Measurements from ENCODE around the gene DNAJB9.

DNAJB9 gene
- 75.3 to 197 (median 132) reads per million in 3 donors for total RNA-seq

DNA sequence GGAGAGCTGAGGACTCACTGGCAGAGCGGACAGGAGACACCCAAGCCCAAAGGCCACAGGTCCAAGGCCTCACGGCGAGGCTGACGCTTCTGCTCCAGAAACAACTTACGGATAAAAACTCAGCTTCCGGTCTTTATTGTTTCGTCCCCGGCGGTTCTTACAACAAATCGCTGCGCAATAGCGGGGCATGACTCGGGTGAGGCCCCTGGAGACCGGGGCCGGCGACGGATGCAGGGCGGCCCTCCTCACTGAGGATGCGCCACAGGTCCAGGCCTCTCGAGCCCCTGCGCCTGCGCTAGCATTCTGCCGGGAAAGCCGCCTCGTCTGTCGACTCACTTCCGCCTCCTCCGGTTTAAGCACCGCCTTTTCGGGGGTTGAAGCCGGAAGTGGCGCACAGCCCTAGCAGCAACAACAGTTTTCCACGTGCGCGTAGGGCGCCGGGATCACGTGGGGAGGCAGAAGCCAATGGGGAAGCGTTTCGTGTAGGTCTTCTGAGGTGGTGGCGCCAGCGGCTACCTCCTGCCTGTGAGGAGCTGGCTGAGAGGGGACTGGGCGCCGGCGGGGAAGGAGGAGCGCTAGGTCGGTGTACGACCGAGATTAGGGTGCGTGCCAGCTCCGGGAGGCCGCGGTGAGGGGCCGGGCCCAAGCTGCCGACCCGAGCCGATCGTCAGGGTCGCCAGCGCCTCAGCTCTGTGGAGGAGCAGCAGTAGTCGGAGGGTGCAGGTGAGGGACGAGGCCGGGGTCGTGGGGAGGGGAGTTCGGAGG is at the start of gene DNAJB9, which contains the start of gene THAP5:
Gene DNAJB9, plus strand, starts transcription at position 494 of the 765 bp plus-strand sequence. CDS start 1,853 bp downstream, outside the sequence.
Gene THAP5, minus strand, starts transcription at position 326 of the 765 bp plus-strand sequence. Its CDS starts 137 bp downstream, at position 189.
- Histone ChIP-seq H3K27me3 (replicated peaks; ENCODE audit: control insufficient read depth, insufficient read depth, low read length, poor library complexity, severe bottlenecking) (no peaks in the 10 kb centered on the region), H3K4me1 (ENCODE audit: control insufficient read depth, insufficient read depth, low read length, poor library complexity, severe bottlenecking) (peaks cover 15% of the 10 kb centered on the region), H3K27ac (ENCODE audit: insufficient read depth, low read length, poor library complexity, severe bottlenecking) (peak within 1 kb of the TSS; percentile 99), H3K36me3 (ENCODE audit: control insufficient read depth, insufficient read depth, low read length) (peaks cover 21% of the 10 kb centered on the region), H3K9me3 (ENCODE audit: control insufficient read depth, low read length) (no peaks in the 10 kb centered on the region), H3K4me3 (ENCODE audit: insufficient read depth, low read depth, low read length, poor library complexity, severe bottlenecking) (peak within 1 kb of the TSS; percentile 75)
- peak; percentile 99 to 100 (median 100) for DNase-seq

GRCh38 chr7:108522780-108523179 is 46.9 kb upstream of the DNAJB9 start:
- Histone ChIP-seq H3K4me3 (ENCODE audit: insufficient read depth, low read depth, low read length, poor library complexity, severe bottlenecking) (no peak overlapping the region), H3K27ac (ENCODE audit: insufficient read depth, low read length, poor library complexity, severe bottlenecking) (no peak overlapping the region), H3K27me3 (replicated peaks; ENCODE audit: control insufficient read depth, insufficient read depth, low read length, poor library complexity, severe bottlenecking) (no peaks in the 10 kb centered on the region)

DNA sequence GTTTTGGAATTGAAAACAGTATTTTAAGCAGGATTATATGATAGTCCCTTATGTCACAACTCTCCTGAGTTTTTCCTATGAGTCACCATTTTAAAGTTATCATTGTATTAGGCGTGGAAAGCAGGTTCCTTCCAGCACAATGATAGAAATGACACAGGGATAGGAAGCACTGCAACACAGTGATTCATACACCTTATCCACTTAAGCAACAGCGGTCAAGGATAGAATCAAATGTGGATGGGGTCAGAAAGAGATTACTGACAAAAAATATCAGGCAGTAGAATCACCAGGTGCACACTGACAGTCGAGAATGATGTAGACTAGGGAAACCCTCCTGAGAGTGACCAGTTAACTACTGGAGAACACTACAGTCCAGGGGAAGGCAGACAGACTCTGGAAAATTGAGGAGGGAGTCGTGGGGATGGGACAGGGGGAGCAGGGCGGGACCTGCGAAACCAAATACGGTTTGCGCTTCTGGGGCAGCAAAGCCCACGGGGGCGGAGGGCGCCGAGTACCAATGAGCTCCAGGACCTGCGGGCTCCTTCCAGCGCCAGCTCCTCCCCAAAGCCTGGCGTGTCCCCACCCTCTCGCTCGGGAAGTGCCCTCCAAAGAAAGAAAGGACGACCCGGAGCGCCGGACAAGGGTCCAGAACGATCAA is 44.2 kb upstream of the DNAJB9 start:
- peak overlapping the region; percentile 94 for H3K27ac ChIP-seq (ENCODE audit: insufficient read depth, low read length, poor library complexity, severe bottlenecking)

More at GRCh38 chr7:108522780-108523179, 46.9 kb upstream of the DNAJB9 start:
- peaks cover 15% of the 10 kb centered on the region for H3K36me3 ChIP-seq (ENCODE audit: control insufficient read depth, insufficient read depth, low read length)
- peaks cover 6% of the 10 kb centered on the region for H3K4me1 ChIP-seq (ENCODE audit: control insufficient read depth, insufficient read depth, low read length, poor library complexity, severe bottlenecking)
- no peak for DNase-seq
- H3K9me3 ChIP-seq (ENCODE audit: control insufficient read depth, low read length), result no peaks in the 10 kb centered on the region

GRCh38 chr7:108525985-108526767 is 43.5 kb upstream of the DNAJB9 start, which contains the start of gene PNPLA8:
Gene PNPLA8 (minus strand): TSS chr7:108526135. CDS start chr7:108515491, 10,644 bp downstream.
- Histone ChIP-seq H3K27ac (ENCODE audit: insufficient read depth, low read length, poor library complexity, severe bottlenecking) (peak within 1 kb of the TSS; percentile 97), H3K4me3 (ENCODE audit: insufficient read depth, low read depth, low read length, poor library complexity, severe bottlenecking) (peak within 1 kb of the TSS; percentile 86), H3K4me1 (ENCODE audit: control insufficient read depth, insufficient read depth, low read length, poor library complexity, severe bottlenecking) (peaks cover 6% of the 10 kb centered on the region), H3K9me3 (ENCODE audit: control insufficient read depth, low read length) (no peaks in the 10 kb centered on the region), H3K27me3 (replicated peaks; ENCODE audit: control insufficient read depth, insufficient read depth, low read length, poor library complexity, severe bottlenecking) (no peaks in the 10 kb centered on the region), H3K36me3 (ENCODE audit: control insufficient read depth, insufficient read depth, low read length) (no peaks in the 10 kb centered on the region)
- DNase-seq, result peak; percentile 99 to 100 (median 100)

More for the DNA sequence above, 44.2 kb upstream of the DNAJB9 start:
- no peak for DNase-seq
- peak overlapping the region; percentile 86 for H3K4me3 ChIP-seq (ENCODE audit: insufficient read depth, low read depth, low read length, poor library complexity, severe bottlenecking)
- H3K4me1 ChIP-seq (ENCODE audit: control insufficient read depth, insufficient read depth, low read length, poor library complexity, severe bottlenecking), result peaks cover 6% of the 10 kb centered on the region
- H3K27me3 ChIP-seq (replicated peaks; ENCODE audit: control insufficient read depth, insufficient read depth, low read length, poor library complexity, severe bottlenecking), result no peaks in the 10 kb centered on the region
- no peaks in the 10 kb centered on the region for H3K36me3 ChIP-seq (ENCODE audit: control insufficient read depth, insufficient read depth, low read length)
- no peaks in the 10 kb centered on the region for H3K9me3 ChIP-seq (ENCODE audit: control insufficient read depth, low read length)

GRCh38 chr7:108526768-108527017 is 43.0 kb upstream of the DNAJB9 start:
- H3K4me1 ChIP-seq (ENCODE audit: control insufficient read depth, insufficient read depth, low read length, poor library complexity, severe bottlenecking), result peaks cover 6% of the 10 kb centered on the region

GRCh38 chr7:108528183-108528712 is 41.4 kb upstream of the DNAJB9 start:
- no peak for DNase-seq
- no peaks in the 10 kb centered on the region for H3K27me3 ChIP-seq (replicated peaks; ENCODE audit: control insufficient read depth, insufficient read depth, low read length, poor library complexity, severe bottlenecking)
- no peaks in the 10 kb centered on the region for H3K9me3 ChIP-seq (ENCODE audit: control insufficient read depth, low read length)
- H3K4me1 ChIP-seq (ENCODE audit: control insufficient read depth, insufficient read depth, low read length, poor library complexity, severe bottlenecking), result peaks cover 6% of the 10 kb centered on the region
- no peaks in the 10 kb centered on the region for H3K36me3 ChIP-seq (ENCODE audit: control insufficient read depth, insufficient read depth, low read length)
- H3K4me3 ChIP-seq (ENCODE audit: insufficient read depth, low read depth, low read length, poor library complexity, severe bottlenecking), result no peak overlapping the region
- H3K27ac ChIP-seq (ENCODE audit: insufficient read depth, low read length, poor library complexity, severe bottlenecking), result no peak overlapping the region

More at GRCh38 chr7:108526768-108527017, 43.0 kb upstream of the DNAJB9 start:
- H3K27ac ChIP-seq (ENCODE audit: insufficient read depth, low read length, poor library complexity, severe bottlenecking), result peak overlapping the region; percentile 97
- H3K27me3 ChIP-seq (replicated peaks; ENCODE audit: control insufficient read depth, insufficient read depth, low read length, poor library complexity, severe bottlenecking), result no peaks in the 10 kb centered on the region
- DNase-seq, result no peak
- no peaks in the 10 kb centered on the region for H3K9me3 ChIP-seq (ENCODE audit: control insufficient read depth, low read length)
- H3K4me3 ChIP-seq (ENCODE audit: insufficient read depth, low read depth, low read length, poor library complexity, severe bottlenecking), result peak overlapping the region; percentile 71
- no peaks in the 10 kb centered on the region for H3K36me3 ChIP-seq (ENCODE audit: control insufficient read depth, insufficient read depth, low read length)

- DNase-seq, result no peak
- H3K27ac ChIP-seq (ENCODE audit: insufficient read depth, low read length, poor library complexity, severe bottlenecking), result no peak overlapping the region
- H3K27me3 ChIP-seq (replicated peaks; ENCODE audit: control insufficient read depth, insufficient read depth, low read length, poor library complexity, severe bottlenecking), result no peaks in the 10 kb centered on the region
- no peaks in the 10 kb centered on the region for H3K9me3 ChIP-seq (ENCODE audit: control insufficient read depth, low read length)
- H3K4me1 ChIP-seq (ENCODE audit: control insufficient read depth, insufficient read depth, low read length, poor library complexity, severe bottlenecking), result peaks cover 6% of the 10 kb centered on the region
- H3K36me3 ChIP-seq (ENCODE audit: control insufficient read depth, insufficient read depth, low read length), result no peaks in the 10 kb centered on the region
- no peak overlapping the region for H3K4me3 ChIP-seq (ENCODE audit: insufficient read depth, low read depth, low read length, poor library complexity, severe bottlenecking)
Observed at GRCh38 chr7:108529341-108529740, 40.3 kb upstream of the DNAJB9 start.

- Histone ChIP-seq H3K9me3 (ENCODE audit: control insufficient read depth, low read length) (no peaks in the 10 kb centered on the region), H3K27me3 (replicated peaks; ENCODE audit: control insufficient read depth, insufficient read depth, low read length, poor library complexity, severe bottlenecking) (no peaks in the 10 kb centered on the region), H3K27ac (ENCODE audit: insufficient read depth, low read length, poor library complexity, severe bottlenecking) (no peak overlapping the region), H3K4me3 (ENCODE audit: insufficient read depth, low read depth, low read length, poor library complexity, severe bottlenecking) (no peak overlapping the region), H3K36me3 (ENCODE audit: control insufficient read depth, insufficient read depth, low read length) (no peaks in the 10 kb centered on the region), H3K4me1 (ENCODE audit: control insufficient read depth, insufficient read depth, low read length, poor library complexity, severe bottlenecking) (no peaks in the 10 kb centered on the region)
- no peak for DNase-seq
Observed at GRCh38 chr7:108533712-108534111, 36.0 kb upstream of the DNAJB9 start.

- no peaks in the 10 kb centered on the region for H3K9me3 ChIP-seq (ENCODE audit: control insufficient read depth, low read length)
- H3K27me3 ChIP-seq (replicated peaks; ENCODE audit: control insufficient read depth, insufficient read depth, low read length, poor library complexity, severe bottlenecking), result no peaks in the 10 kb centered on the region
- no peaks in the 10 kb centered on the region for H3K36me3 ChIP-seq (ENCODE audit: control insufficient read depth, insufficient read depth, low read length)
- H3K27ac ChIP-seq (ENCODE audit: insufficient read depth, low read length, poor library complexity, severe bottlenecking), result no peak overlapping the region
- H3K4me3 ChIP-seq (ENCODE audit: insufficient read depth, low read depth, low read length, poor library complexity, severe bottlenecking), result no peak overlapping the region
- DNase-seq, result no peak
- H3K4me1 ChIP-seq (ENCODE audit: control insufficient read depth, insufficient read depth, low read length, poor library complexity, severe bottlenecking), result no peaks in the 10 kb centered on the region
Observed at GRCh38 chr7:108535257-108535656, 34.4 kb upstream of the DNAJB9 start.
